HG03469 (cell line): Measurements from ENCODE around the gene HOXD10.

Experiments used
- ATAC-seq: cut with Tn5 transposase; IDR thresholded peaks from one replicate; pipeline ENCODE4 v1.9.1; 2021; ENCODE audit warnings: mild to moderate bottlenecking, moderate library complexity, moderate number of reproducible peaks; ENCODE audit not compliant: unreplicated experiment

Gene HOXD10

GRCh38 chr2:176115883-176116813, at the start of gene HOXD10:
HOXD10 (plus strand) TSS chr2:176116778; CDS start chr2:176116834, 56 bp downstream.
- ATAC-seq, result no peak

GRCh38 chr2:176067589-176068418, 48.8 kb upstream of the HOXD10 start:
- no peak for ATAC-seq

GRCh38 chr2:176068419-176068832, 48.2 kb upstream of the HOXD10 start:
- no peak for ATAC-seq

GRCh38 chr2:176071330-176072291, 45.0 kb upstream of the HOXD10 start:
- ATAC-seq, result no peak

GRCh38 chr2:176072292-176072669, 44.3 kb upstream of the HOXD10 start:
- ATAC-seq, result no peak

GRCh38 chr2:176072951-176073904, 43.4 kb upstream of the HOXD10 start:
- ATAC-seq, result no peak

GRCh38 chr2:176074919-176075425, 41.6 kb upstream of the HOXD10 start:
- ATAC-seq, result no peak

GRCh38 chr2:176075481-176075880, 41.1 kb upstream of the HOXD10 start:
- no peak for ATAC-seq

GRCh38 chr2:176076063-176076462, 40.5 kb upstream of the HOXD10 start:
- ATAC-seq, result no peak

- ATAC-seq, result no peak
Measured at GRCh38 chr2:176076796-176077195, 39.8 kb upstream of the HOXD10 start.

- no peak for ATAC-seq
Measured at GRCh38 chr2:176078541-176079284, 37.9 kb upstream of the HOXD10 start.

GRCh38 chr2:176079285-176079830, 37.2 kb upstream of the HOXD10 start:
- no peak for ATAC-seq

- ATAC-seq, result no peak
Measured at GRCh38 chr2:176079831-176080539, 36.6 kb upstream of the HOXD10 start.

GRCh38 chr2:176080540-176081375, 35.8 kb upstream of the HOXD10 start:
- ATAC-seq, result no peak

- ATAC-seq, result no peak
Measured at GRCh38 chr2:176081376-176081836, 35.2 kb upstream of the HOXD10 start.

GRCh38 chr2:176081837-176082524, 34.6 kb upstream of the HOXD10 start:
- no peak for ATAC-seq
